Stimulated activated CD4-positive, alpha-beta T cell treated with anti-CD3 and anti-CD28 coated beads, Interleukin-1b, Interleukin-23, amount 100 ng/mL, for 4 hours (primary cell): ENCODE data around the gene ELF5.

ENCODE experiments used
- DNase-seq, 2 donors: peaks; one replicate each; pipeline ENCODE4 v3.0.0-alpha.2; 2020; ENCODE audit warnings: low read depth in 2 of 2

The ELF5 gene

GRCh38 chr11:34454308-34455032, 59.1 kb downstream of the ELF5 start:
- DNase-seq = no peak

- DNase-seq = no peak
Observed at GRCh38 chr11:34451053-34451452, 62.5 kb downstream of the ELF5 start.

- DNase-seq = no peak
Observed at GRCh38 chr11:34449013-34449412, 64.6 kb downstream of the ELF5 start.

DNA sequence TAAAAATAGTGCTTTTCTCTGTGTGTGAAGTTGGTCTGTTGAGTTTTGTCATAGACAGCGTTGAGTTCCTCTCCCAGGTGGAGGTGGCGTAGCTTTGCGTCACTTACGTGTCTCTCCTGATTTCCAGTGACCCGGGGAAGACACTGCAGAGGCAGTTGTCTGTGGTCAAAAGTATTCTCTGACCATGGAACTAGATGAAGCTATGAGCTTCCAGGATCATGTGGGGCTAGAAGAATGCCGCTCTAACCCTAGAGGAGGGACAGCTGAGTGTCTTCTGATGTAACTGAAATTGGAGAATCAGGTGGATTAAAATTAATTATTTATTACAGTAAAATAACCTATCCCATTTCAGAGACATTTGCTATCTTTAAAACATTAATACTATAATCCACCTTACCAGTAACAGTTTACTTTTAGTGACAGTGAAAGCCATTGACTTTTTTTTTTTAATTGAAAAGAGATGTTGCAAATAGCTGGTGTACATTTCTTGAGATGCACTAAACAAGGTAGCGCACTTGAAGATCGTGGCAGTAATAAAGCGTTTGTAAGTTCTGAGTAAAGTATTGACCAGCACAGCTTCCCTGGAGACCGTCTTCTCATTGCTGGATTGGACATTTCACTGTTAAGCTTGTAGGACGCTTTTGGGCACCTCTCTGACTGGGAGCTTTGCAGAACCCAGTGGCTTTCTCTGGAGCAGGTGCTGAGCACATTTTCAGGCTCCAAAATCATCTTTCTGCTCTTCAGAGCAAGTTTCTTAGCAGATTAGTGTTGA, 65.2 kb downstream of the ELF5 start:
- DNase-seq = no peak

DNA sequence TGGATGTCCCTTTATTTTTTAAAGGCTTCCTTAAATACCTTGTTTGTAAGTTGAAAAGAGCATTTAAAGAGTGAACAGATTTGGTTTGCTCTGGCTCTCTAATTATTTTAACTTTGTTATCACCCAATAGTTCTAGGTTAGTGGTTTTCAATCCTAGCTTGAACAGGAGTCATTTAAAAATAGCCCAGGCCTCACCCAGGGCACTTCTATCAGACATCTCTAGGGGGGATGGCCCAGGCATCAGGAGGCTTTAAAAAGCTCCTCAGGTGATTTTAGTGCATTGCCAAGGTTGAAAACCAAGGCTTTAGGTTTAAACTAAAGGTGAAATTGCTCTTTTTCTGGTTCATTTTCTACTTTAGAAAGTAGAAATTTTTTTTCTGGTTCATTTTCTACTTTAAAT, 66.5 kb downstream of the ELF5 start:
- no peak for DNase-seq

- no peak for DNase-seq
Observed at GRCh38 chr11:34446386-34446785, 67.2 kb downstream of the ELF5 start.

DNA sequence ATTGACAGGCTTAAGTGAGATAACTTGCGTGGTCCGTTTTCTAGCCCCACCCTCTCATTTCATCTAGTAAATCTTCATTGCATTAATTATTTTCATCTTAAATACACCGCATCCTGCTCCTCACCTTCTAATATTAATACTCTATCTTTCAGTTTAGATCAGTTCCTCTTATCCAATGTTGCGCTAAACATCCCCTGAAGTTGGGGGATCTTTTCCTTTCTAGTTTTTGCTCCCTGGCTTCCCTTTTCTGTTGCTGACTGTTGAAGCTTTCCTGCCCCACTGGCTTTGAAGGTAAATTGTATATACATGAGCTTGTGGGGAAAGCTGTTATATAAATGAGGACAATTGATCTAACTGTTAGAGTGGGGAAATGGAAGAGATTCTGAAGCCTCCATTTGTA, 67.6 kb downstream of the ELF5 start:
- DNase-seq = no peak

- DNase-seq = no peak
Observed at GRCh38 chr11:34444428-34444827, 69.2 kb downstream of the ELF5 start.

GRCh38 chr11:34443136-34443535, 70.5 kb downstream of the ELF5 start:
- DNase-seq = no peak

DNA sequence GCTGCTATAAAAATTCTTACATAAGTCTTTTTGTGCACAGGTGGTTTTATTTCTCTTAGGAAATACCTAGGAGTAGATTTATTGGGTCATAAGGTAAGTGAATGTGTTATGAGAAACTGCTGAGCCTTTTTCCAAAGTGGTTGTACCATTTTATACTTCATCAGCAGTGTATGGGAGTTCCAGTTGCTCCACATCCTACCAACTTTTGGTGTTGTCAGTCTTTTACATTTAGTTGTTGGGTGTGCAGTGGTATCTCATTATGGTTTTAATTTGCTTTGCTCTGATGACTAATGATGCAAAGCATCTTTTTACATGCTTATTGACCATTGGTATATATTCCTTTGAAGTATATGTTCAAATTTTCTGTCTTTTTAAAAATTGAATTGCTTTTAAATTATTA, 71.8 kb downstream of the ELF5 start:
- DNase-seq = no peak

- no peak for DNase-seq
Observed at GRCh38 chr11:34439610-34440198, 73.9 kb downstream of the ELF5 start.

DNA sequence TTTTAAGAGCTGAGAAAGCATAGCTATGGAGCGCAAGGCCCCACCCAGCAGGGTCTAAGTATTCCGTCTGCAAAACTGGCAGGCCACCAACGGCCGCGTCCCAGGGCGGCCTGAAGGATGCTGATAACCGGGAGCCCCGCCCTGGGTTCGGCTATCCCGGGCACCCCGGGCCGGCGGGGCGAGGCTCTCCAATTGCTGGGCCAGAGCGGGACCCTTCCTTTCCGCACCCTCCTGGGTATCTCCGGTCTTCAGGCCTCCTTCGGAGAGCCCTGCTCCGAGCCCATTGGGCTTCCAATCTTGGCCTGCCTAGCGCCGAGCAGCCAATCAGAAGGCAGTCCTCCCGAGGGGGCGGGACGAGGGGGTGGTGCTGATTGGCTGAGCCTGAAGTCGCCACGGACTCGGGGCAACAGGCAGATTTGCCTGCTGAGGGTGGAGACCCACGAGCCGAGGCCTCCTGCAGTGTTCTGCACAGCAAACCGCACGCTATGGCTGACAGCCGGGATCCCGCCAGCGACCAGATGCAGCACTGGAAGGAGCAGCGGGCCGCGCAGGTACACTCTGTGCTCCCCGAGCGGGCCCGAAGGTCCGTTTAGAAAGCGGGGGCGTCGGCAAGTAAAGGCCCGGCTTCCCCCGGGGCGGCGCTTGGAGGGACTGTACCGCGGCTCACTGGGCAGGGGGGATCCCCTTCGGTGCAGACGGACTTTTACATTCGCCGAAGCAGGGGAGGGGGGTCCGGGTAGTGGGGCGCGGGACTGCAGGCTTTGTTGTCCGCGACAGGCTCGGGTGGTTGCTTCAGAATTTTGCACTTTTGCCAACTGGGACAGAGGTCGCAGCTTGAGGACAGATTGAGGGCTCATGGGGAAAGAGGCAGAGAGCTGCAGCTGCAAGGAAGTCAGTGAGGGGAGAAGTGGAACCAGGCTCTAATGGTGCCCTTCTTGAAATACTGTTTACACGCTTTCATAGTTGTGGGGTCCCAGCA, 74.8 kb downstream of the ELF5 start, which contains the start of gene CAT:
CAT (plus strand) TSS at position 406 of the 979 bp plus-strand sequence; CDS start at position 486, 80 bp downstream.
- DNase-seq = peak; percentile 95 to 96

GRCh38 chr11:34437224-34438125, 76.1 kb downstream of the ELF5 start:
- DNase-seq = no peak

- DNase-seq = no peak
Observed at GRCh38 chr11:34433899-34434298, 79.7 kb downstream of the ELF5 start.

GRCh38 chr11:34432822-34433221, 80.8 kb downstream of the ELF5 start:
- DNase-seq = no peak

DNA sequence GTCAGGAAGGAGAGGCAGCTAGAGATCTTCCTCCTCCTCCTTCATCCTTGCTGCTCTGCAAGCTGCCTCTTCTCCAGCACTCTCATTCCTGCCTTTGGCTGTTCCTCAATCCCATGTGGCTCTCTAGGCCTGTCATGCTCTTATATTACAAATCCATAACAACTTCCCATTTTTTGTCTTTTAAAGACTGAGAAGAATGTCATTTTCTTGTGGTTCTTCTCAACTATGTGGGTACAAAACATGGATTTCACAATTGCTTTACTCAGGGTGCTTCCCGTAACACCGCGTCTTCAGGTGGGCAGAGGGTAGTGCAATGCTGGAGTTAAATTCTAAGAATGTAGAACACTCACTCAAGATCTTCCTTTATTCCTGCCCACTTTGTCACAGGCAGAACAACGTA, 81.6 kb downstream of the ELF5 start:
- no peak for DNase-seq
